Measurements from ENCODE around the gene DLG2. TPM values are rescaled to one million over a fixed set of nuclear protein-coding genes. Genes with fewer than 3 reads are reported as not detected.

DLG2 gene
- total and polyA plus RNA-seq, 2 of the 8 experiments (the other 6 are each of a cell fraction or from before 2014, with no cell fraction given) = 1.7 to 14.3 TPM

- TF ChIP-seq RXRA (IDR thresholded peaks at IDR 0.05; ENCODE audit: insufficient read depth, low read depth, low read length) = no peak
- no peak for TF ChIP-seq RFX5 (IDR thresholded peaks at IDR 0.05; ENCODE audit: borderline replicate concordance, low read depth, low read length)
- TF ChIP-seq SP4 (IDR thresholded peaks at IDR 0.05; ENCODE audit: low read length) = no peak
- TF ChIP-seq FOSL1 (IDR thresholded peaks at IDR 0.05; ENCODE audit: insufficient read depth, low read depth, low read length) = no peak
Observed at GRCh38 chr11:84165139-84165538, 1462.0 kb downstream of the DLG2 start (continued).
